Keratinocyte (primary cell): Measurements from ENCODE around the gene SNU13. TPM values are rescaled to one million over a fixed set of nuclear protein-coding genes. Genes with fewer than 3 reads are reported as not detected.

Source experiments
- DNase-seq: peaks from one replicate; pipeline ENCODE4 v3.0.0-alpha.2; 2011; ENCODE audit warnings: low read depth, missing footprints, low spot score
- FAIRE-seq: peaks from 2 replicates; lab custom pipeline; 2011; peaks lifted over from hg19 to GRCh38; lab: Jason Lieb, UNC
- H2AFZ ChIP-seq: 2 replicates; pipeline ENCODE4 v1.6.0; 2012; ENCODE audit warnings: low read length, control low read depth, inconsistent platforms; ENCODE audit not compliant: control insufficient read depth
- H3K27ac ChIP-seq: 2 replicates; pipeline ENCODE4 v1.5.1; 2011; ENCODE audit warnings: low read length; ENCODE audit not compliant: control insufficient read depth, insufficient read depth
- H3K27me3 ChIP-seq: 3 replicates; pipeline ENCODE4 v1.6.0; 2011; ENCODE audit warnings: low read length; ENCODE audit not compliant: control insufficient read depth, insufficient read depth; ENCODE audit errors: extremely low read depth
- H3K36me3 ChIP-seq, 2 experiments: 2 replicates in 1 of 2; 3 replicates in 1 of 2; pipeline ENCODE4 v1.5.1; 2011; ENCODE audit warnings: low read length in 2 of 2, mild to moderate bottlenecking in 1 of 2; ENCODE audit not compliant: control insufficient read depth in 2 of 2, insufficient read depth in 2 of 2; ENCODE audit errors: extremely low read depth in 1 of 2
- H3K4me1 ChIP-seq: 3 replicates; pipeline ENCODE4 v1.5.1; 2011; ENCODE audit warnings: low read length; ENCODE audit not compliant: control insufficient read depth, insufficient read depth; ENCODE audit errors: extremely low read depth
- H3K4me2 ChIP-seq: 3 replicates; pipeline ENCODE4 v1.6.0; 2011; ENCODE audit warnings: low read depth, low read length; ENCODE audit not compliant: control insufficient read depth, insufficient read depth; ENCODE audit errors: extremely low read depth
- H3K4me3 ChIP-seq, 3 experiments: fragments of 200-600 bp in 1 of 3; sonication (generic) in 1 of 3; 2 replicates in 2 of 3; 3 replicates in 1 of 3; pipeline ENCODE4 v1.5.1; 2011 to 2016; ENCODE audit warnings: low read length in 3 of 3, mild to moderate bottlenecking in 3 of 3, control low read depth in 2 of 3, inconsistent platforms in 1 of 3, low read depth in 1 of 3, mixed read lengths in 1 of 3, mixed run types in 1 of 3, moderate library complexity in 1 of 3; ENCODE audit not compliant: control insufficient read depth in 2 of 3, insufficient read depth in 2 of 3; ENCODE audit errors: extremely low read depth in 1 of 3
- H3K79me2 ChIP-seq: 2 replicates; pipeline ENCODE4 v1.6.0; 2012; ENCODE audit warnings: low read length; ENCODE audit not compliant: control insufficient read depth, insufficient read depth
- H3K9ac ChIP-seq: 3 replicates; pipeline ENCODE4 v1.6.0; 2011; ENCODE audit warnings: low read length; ENCODE audit not compliant: control insufficient read depth, insufficient read depth; ENCODE audit errors: extremely low read depth
- H3K9me1 ChIP-seq: 3 replicates; pipeline ENCODE4 v1.6.0; 2011; ENCODE audit warnings: low read length; ENCODE audit not compliant: control insufficient read depth, insufficient read depth; ENCODE audit errors: extremely low read depth
- H3K9me3 ChIP-seq: 2 replicates; pipeline ENCODE4 v1.5.1; 2012; ENCODE audit warnings: low read depth, low read length; ENCODE audit not compliant: control insufficient read depth
- H4K20me1 ChIP-seq: 3 replicates; pipeline ENCODE4 v1.6.0; 2011; ENCODE audit warnings: low read length; ENCODE audit not compliant: control insufficient read depth, insufficient read depth; ENCODE audit errors: extremely low read depth
- EZH2 ChIP-seq: IDR thresholded peaks from one replicate; pipeline ENCODE4 v1.6.1; 2012; ENCODE audit warnings: inconsistent platforms, mild to moderate bottlenecking, low read length, moderate library complexity
- dilution Hi-C: fragments of 300-500 bp; cut with MboI; formaldehyde crosslinking; loops from one replicate; pipeline ENCODE4 v1.7.0; 2020; ENCODE audit warnings: low sequenced_read_pairs; ENCODE audit not compliant: extremely low pct_ligation_motif_present
- polyA plus RNA-seq, 5 experiments: library from polyadenylated mRNA; depleted of rRNA in 3 of 5; stranded (reverse) in 3 of 5; stranded (forward) in 1 of 5; unstranded in 1 of 5; fragments of >200 nt; gene quantifications; 1 replicate in 1 of 5; 2 replicates in 3 of 5; 3 replicates in 1 of 5; pipeline versions ENCODE4 v1.2.1 to v1.2.3, GENCODE V29; 2011 to 2012; ENCODE audit warnings: missing spikeins in 2 of 5, low read depth in 1 of 5, low replicate concordance in 1 of 5
- TF ChIP-seq, protein P1 (sequence below), 3 experiments: IDR thresholded peaks in 1 of 3; conservative IDR thresholded peaks in 1 of 3; optimal IDR thresholded peaks in 1 of 3; 2 replicates in 2 of 3; 3 replicates in 1 of 3; pipeline versions ENCODE3 to v1.5.1; 2011; ENCODE audit warnings: low read length in 3 of 3, mild to moderate bottlenecking in 3 of 3, moderate library complexity in 2 of 3, control low read depth in 1 of 3, inconsistent platforms in 1 of 3; ENCODE audit not compliant: insufficient read depth in 2 of 3; ENCODE audit errors: extremely low read depth in 1 of 3

Gene SNU13
- polyA plus RNA-seq, 1 donor (not counting 4 experiments of a cell fraction or from before 2014, with no cell fraction given): 230 TPM

DNA sequence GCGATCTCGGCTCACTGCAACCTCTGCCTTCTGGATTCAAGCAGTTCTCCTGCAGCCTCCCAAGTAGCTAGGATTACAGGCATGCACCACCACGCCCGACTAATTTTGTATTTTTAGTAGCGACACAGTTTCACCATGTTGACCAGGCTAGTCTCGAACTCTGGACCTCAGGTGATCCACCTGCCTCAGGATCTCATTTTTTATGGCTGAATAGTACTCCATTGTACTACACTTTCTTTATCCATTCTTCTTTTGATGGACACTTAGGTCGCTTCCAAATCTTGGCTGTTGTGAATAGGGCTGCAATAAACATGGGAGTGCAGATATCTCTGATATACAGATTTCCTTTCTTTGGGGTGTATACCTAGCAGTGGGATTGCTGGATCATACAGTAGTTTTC, 46.8 kb downstream of the SNU13 start:
- no peaks in the 10 kb centered on the region for H3K9me3 ChIP-seq
- TF ChIP-seq EZH2: no peak
- TF ChIP-seq, protein P1, sequence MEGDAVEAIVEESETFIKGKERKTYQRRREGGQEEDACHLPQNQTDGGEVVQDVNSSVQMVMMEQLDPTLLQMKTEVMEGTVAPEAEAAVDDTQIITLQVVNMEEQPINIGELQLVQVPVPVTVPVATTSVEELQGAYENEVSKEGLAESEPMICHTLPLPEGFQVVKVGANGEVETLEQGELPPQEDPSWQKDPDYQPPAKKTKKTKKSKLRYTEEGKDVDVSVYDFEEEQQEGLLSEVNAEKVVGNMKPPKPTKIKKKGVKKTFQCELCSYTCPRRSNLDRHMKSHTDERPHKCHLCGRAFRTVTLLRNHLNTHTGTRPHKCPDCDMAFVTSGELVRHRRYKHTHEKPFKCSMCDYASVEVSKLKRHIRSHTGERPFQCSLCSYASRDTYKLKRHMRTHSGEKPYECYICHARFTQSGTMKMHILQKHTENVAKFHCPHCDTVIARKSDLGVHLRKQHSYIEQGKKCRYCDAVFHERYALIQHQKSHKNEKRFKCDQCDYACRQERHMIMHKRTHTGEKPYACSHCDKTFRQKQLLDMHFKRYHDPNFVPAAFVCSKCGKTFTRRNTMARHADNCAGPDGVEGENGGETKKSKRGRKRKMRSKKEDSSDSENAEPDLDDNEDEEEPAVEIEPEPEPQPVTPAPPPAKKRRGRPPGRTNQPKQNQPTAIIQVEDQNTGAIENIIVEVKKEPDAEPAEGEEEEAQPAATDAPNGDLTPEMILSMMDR (optimal IDR thresholded peaks at IDR 0.05 in 1 of 3, IDR thresholded peaks at IDR 0.05 in 1 of 3, conservative IDR thresholded peaks at IDR 0.05 in 1 of 3; ENCODE audit: extremely low read depth in 1 of 3, insufficient read depth in 2 of 3, low read length in 3 of 3): no peak
- no peak overlapping the region for H3K9ac ChIP-seq
- H3K27ac ChIP-seq: no peak overlapping the region
- peaks cover 28 to 47% of the 10 kb centered on the region in 2 experiments for H3K36me3 ChIP-seq
- no peaks in the 10 kb centered on the region for H3K9me1 ChIP-seq
- H4K20me1 ChIP-seq: no peaks in the 10 kb centered on the region
- FAIRE-seq (no peak), DNase-seq (no peak)
- H3K4me2 ChIP-seq: no peak overlapping the region
- dilution Hi-C loops: no loop called here
- no peaks in the 10 kb centered on the region for H3K4me1 ChIP-seq
- no peak overlapping the region for H2AFZ ChIP-seq
- H3K4me3 ChIP-seq: no peak overlapping the region
- H3K27me3 ChIP-seq: no peaks in the 10 kb centered on the region
- H3K79me2 ChIP-seq: peaks cover 38% of the 10 kb centered on the region

GRCh38 chr22:41638748-41639147, 49.9 kb downstream of the SNU13 start:
- no peak overlapping the region for H3K4me3 ChIP-seq
- peaks cover 12% of the 10 kb centered on the region for H3K4me1 ChIP-seq
- dilution Hi-C loops: no loop called here
- TF ChIP-seq EZH2: no peak
- TF ChIP-seq, protein P1 (optimal IDR thresholded peaks at IDR 0.05 in 1 of 3, IDR thresholded peaks at IDR 0.05 in 1 of 3, conservative IDR thresholded peaks at IDR 0.05 in 1 of 3; ENCODE audit: extremely low read depth in 1 of 3, insufficient read depth in 2 of 3, low read length in 3 of 3): no peak
- FAIRE-seq (no peak), DNase-seq (no peak)
- H3K9me3 ChIP-seq: no peaks in the 10 kb centered on the region
- H3K36me3 ChIP-seq: peaks cover 28 to 47% of the 10 kb centered on the region in 2 experiments
- H3K27ac ChIP-seq: no peak overlapping the region
- H4K20me1 ChIP-seq: peaks cover 5% of the 10 kb centered on the region
- H2AFZ ChIP-seq: no peak overlapping the region
- H3K27me3 ChIP-seq: no peaks in the 10 kb centered on the region
- peaks cover 38% of the 10 kb centered on the region for H3K79me2 ChIP-seq
- H3K9me1 ChIP-seq: no peaks in the 10 kb centered on the region
- H3K9ac ChIP-seq: no peak overlapping the region
- no peak overlapping the region for H3K4me2 ChIP-seq
